PFSK-1 (cell line): Measurements from ENCODE around the gene TRERF1.

ENCODE experiments used
- REST ChIP-seq, 2 experiments: IDR thresholded peaks; 2 replicates each; pipeline versions ENCODE4 v1.6.1 to v1.8.0; 2011 to 2012; ENCODE audit warnings: low read depth in 2 of 2, low read length in 2 of 2, control low read depth in 1 of 2, inconsistent platforms in 1 of 2, mild to moderate bottlenecking in 1 of 2, moderate library complexity in 1 of 2; ENCODE audit not compliant: insufficient read depth in 1 of 2
- TAF1 ChIP-seq: IDR thresholded peaks from 2 replicates; pipeline ENCODE4 v1.6.1; 2012; ENCODE audit warnings: low read length, control low read depth, borderline replicate concordance; ENCODE audit not compliant: insufficient read depth

- TF ChIP-seq REST (IDR thresholded peaks at IDR 0.05; ENCODE audit: insufficient read depth in 1 of 2, low read depth in 2 of 2, low read length in 2 of 2), result no peak
- no peak for TF ChIP-seq TAF1
These were observed 197.2 kb downstream of the TRERF1 start for GRCh38 chr6:42254505-42254904.
